GM21526 (cell line): ENCODE results near the gene BSN.
A peak's percentile ranks its signal among the peaks of the same experiment; 100 is the strongest.

Experiments
- ATAC-seq: cut with Tn5 transposase; IDR thresholded peaks from one replicate; pipeline ENCODE4 v1.9.1; 2021; ENCODE audit warnings: moderate library complexity; ENCODE audit not compliant: unreplicated experiment, low FRiP score

Gene BSN

GRCh38 chr3:49706456-49707112 lies 152.3 kb downstream of the BSN start:
- no peak for ATAC-seq

DNA sequence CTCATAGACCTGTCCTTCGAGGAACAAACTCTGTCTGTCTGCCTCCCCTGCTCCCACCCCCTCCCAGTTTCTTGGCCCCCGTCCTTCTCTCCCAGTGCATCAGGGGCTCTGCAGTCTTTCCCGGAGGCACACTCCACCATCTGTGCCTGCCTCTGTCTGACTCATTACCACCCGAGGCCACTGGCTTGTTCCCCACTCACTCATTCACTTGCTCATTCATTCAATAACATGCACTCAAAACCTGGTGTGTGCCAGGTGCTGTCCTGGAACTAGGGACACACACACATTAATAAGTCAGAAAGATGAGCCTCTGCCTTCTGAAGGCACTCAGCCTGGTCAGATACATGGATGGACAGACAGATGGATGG lies 152.8 kb downstream of the BSN start:
- no peak for ATAC-seq

- no peak for ATAC-seq
Measured at GRCh38 chr3:49709852-49710251, 155.6 kb downstream of the BSN start.

- ATAC-seq = no peak
Measured at GRCh38 chr3:49711489-49711888, 157.2 kb downstream of the BSN start.

GRCh38 chr3:49712166-49712565 lies 157.9 kb downstream of the BSN start:
- ATAC-seq = no peak

- ATAC-seq = no peak
Measured at GRCh38 chr3:49712631-49713317, 158.5 kb downstream of the BSN start.

DNA sequence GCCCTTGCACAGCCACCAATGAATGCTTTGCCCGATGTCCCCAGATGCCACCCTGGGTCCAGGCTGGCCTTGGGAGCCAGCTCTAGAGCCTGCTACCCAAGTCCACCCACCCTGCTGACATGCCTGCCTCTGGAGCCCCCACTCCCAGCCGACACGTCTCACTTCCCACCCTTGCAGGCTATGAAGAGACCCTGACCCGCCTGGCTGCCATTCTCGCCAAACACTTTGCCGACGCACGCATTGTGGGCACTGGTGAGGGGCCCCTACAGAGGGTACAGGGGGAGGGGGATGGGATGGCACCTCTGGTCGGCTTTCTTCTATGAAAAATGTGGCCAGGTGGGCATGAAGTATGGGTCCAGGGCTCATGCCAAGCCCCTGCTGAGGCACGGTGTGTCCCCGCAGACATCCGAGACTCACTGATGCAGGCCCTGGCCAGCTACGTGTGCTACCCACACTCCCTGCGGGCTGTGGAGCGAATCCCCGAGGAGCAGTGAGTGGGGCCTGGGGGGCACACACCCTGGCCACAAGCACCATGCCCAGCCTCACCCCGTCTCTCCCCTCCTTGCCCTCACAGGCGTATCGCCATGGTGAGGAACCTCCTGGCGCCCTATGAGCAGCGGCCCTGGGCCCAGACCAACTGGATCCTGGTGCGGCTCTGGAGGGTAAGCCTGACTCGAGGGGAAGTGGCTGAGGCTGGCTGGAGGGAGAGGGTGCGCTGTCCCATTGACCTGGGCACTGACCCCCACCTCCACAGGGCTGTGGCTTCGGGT lies 159.2 kb downstream of the BSN start:
- ATAC-seq = no peak

GRCh38 chr3:49714728-49715550 lies 160.7 kb downstream of the BSN start:
- ATAC-seq = no peak

- ATAC-seq = no peak
Measured at GRCh38 chr3:49715611-49716121, 161.4 kb downstream of the BSN start.

GRCh38 chr3:49716169-49716568 lies 161.9 kb downstream of the BSN start:
- no peak for ATAC-seq

- ATAC-seq = no peak
Measured at GRCh38 chr3:49716691-49717210, 162.5 kb downstream of the BSN start.

GRCh38 chr3:49717211-49717958 lies 163.1 kb downstream of the BSN start:
- ATAC-seq = no peak

DNA sequence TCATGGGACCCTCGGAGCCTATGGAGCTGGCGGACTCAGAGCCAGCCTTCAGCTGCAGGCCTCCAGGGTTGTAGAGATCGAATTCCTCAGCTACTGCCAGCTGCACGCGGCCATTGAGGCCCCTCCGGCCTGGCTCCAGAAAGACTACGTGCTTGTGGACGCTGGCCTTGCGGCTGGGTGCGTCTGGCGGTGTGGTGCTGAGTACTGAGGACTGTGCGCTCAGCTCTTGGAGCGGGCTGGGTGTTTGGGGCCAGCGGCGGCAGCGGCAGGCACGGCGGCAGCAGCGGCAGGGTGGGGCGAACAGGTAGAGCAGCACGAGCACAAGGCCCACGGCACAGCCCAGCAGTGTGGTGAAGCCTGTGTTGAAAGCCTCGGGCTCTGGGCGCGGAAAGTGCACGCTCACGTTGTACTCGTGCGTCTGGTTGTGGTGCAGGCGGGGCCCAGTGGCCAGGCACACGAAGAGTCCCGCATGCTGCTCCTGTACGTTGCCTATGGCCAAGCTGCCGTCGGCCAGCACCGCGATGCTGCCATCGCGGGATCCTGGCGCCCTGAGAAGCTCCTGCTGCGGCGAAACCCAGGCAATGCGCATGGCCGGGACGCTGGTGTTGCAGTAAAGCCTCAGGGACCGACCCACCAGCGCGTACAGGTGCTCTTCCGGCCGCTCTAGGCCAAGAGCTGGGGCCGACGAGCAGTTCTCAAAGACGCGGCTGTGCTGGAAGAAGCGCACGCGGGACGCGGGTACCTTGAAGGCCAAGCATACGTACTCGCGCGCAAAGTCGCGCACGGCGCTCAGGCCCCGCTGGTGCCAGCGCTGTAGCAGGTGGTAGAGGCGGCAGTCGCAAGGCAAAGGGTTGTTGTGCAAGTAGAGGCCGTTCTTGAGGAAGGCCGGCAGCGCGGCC lies 163.9 kb downstream of the BSN start:
- ATAC-seq = no peak

- ATAC-seq = no peak
Measured at GRCh38 chr3:49718858-49719213, 164.6 kb downstream of the BSN start.

GRCh38 chr3:49719214-49719884 lies 165.1 kb downstream of the BSN start, which contains the start of gene AMIGO3:
TSS of gene AMIGO3 (minus strand) at chr3:49719684. CDS start at chr3:49719465, 219 bp downstream.
- ATAC-seq = peak; percentile 38
